GM12801 (cell line): ENCODE data around the gene PPP1R13B.

Source experiments
- CTCF ChIP-seq: IDR thresholded peaks from one replicate; pipeline ENCODE4 v1.5.1; 2011; ENCODE audit warnings: control low read depth; ENCODE audit not compliant: insufficient read length; ENCODE audit errors: extremely low read depth

The PPP1R13B gene

GRCh38 chr14:103883263-103883523, 35.8 kb upstream of the PPP1R13B start:
- TF ChIP-seq CTCF, result no peak

GRCh38 chr14:103882503-103883262, 35.3 kb upstream of the PPP1R13B start:
- no peak for TF ChIP-seq CTCF

- no peak for TF ChIP-seq CTCF
Observed at GRCh38 chr14:103881268-103882201, 34.2 kb upstream of the PPP1R13B start.

- TF ChIP-seq CTCF, result no peak
Observed at GRCh38 chr14:103880348-103881267, 33.2 kb upstream of the PPP1R13B start.

- TF ChIP-seq CTCF, result no peak
Observed at GRCh38 chr14:103879570-103880347, 32.4 kb upstream of the PPP1R13B start.

- no peak for TF ChIP-seq CTCF
Observed at GRCh38 chr14:103879118-103879569, 31.8 kb upstream of the PPP1R13B start.
